HG02610 (cell line): Measurements from ENCODE around the gene NGF.

Source experiments
- ATAC-seq: cut with Tn5 transposase; IDR thresholded peaks from one replicate; pipeline ENCODE4 v1.9.1; 2021; ENCODE audit warnings: mild to moderate bottlenecking, moderate library complexity; ENCODE audit not compliant: unreplicated experiment

NGF gene

DNA sequence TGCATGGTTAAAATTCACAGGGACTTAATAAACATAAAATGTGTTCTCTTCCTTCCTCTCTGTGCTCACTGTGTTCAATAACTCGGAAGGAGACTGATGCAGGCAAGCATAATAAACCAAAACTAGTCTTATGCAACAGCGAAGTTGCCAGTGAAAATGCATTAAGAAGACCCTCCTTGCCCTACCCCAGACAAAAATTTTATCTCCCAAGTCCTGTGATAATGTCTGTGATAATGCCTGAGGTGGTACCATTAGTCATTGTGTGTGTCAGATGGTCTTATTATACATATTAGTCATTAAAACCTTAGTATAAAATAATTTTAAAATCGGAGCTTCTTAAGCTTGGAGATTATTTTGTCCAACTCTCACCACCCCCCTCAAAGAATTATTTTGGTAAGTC lies 97.8 kb downstream of the NGF start:
- no peak for ATAC-seq

DNA sequence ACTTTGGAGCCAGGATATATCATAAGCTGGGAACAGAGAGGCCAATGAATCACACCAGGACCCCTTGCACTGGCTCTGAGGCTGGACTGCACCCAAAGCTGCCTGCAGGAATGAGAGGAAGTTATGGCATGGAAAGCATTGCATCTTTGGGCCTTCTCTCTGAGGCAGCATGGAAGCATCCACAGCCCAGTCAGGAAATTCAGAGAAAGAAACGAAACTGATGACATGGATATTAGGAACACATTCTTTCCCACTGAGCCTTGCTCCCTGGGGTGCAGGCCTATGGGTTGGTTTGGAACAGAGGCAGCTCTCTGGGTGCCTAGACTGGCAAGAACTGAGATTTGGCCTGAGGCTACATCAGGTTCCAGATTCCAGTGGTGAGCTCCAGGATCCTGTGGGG lies 98.6 kb downstream of the NGF start:
- no peak for ATAC-seq

DNA sequence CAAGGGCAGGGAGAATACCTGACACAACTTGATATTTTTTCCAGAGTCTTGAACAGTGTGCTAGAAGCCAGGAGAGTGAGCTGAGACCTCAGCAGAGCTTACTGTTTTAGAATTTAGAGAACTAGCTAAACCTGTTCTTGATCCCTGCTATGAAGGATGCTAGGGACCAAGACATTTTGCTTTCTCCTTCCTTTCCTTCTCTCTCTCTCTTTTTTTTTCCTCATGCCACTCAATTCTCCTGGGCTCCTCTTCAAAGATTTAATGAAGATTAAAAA lies 99.0 kb downstream of the NGF start:
- ATAC-seq, result no peak

DNA sequence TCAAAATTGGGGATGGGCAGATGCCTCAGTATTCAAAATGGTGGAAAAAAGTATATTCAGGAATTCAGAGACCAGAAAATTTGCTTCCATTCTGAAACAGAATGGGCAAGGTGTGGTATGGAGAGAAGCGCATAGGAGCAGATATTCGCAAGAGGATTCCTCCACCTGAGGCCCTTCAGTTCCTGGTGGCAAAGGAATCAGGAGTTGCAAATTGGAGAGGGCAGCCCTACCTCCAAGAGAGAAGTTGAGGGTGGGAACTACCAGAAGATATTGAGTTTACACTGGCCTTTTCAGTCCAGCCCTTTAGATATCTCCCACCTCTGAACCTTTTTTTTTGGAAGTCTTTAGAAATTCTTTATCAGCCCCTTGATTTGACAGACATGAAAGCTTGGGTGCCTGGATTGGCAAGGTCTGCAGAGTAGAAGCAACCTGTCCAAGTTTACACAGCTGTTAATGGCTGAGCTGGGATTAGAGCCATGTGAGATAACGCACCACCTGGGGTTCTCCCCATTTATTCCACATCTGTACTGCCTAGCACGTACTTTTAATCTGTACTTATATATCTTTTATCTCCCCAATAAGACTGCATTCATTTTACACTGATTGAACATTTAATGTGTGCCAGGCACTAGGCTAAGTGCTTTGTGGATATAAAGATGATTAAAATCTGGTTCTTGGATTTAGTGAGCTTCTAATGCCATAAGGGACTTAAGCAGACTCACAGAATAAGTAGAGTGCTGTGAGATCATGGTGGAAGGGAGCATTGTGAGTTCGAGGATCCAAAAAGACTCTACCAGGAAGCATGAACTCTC lies 99.5 kb downstream of the NGF start:
- no peak for ATAC-seq

DNA sequence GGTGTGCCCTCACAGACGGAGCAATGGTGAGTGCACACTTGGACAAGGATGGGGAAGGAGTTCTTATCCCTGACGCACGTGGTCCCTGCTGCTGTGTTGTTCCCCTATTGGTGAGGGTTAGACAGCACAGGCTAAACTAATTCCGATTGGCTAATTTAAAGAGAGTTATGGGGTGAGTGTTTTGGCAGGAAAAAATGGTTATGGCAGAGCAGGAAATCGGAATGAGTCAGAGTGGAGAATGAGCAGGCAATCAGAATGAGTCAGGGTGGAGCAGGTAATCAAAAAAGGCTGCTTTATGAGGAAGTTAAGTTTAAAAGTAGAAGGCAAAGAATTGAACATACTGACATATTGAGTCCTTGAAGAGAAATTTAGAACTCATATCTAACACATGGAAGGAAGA lies 100.5 kb downstream of the NGF start:
- no peak for ATAC-seq

DNA sequence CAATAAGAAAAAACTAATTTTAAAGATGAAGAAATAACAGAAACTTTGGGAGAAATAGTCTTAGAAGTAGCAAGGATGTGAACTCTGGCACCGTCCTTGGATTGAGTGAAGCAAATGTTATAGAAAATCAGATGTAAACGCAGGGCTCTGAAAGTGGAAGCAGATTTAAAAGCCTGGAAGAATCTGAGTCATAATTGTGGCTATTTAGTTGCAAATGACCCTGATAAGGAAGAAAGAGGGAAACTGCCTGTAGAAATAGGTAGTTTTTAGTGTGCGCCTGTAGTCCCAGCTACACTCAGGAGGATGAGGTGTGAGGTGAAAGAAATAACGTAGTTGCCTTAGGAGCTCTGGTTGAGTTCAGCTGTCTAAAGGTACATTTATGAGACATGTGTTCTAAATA lies 101.0 kb downstream of the NGF start:
- ATAC-seq, result no peak
